ENCODE results near the gene STON1.

DNA sequence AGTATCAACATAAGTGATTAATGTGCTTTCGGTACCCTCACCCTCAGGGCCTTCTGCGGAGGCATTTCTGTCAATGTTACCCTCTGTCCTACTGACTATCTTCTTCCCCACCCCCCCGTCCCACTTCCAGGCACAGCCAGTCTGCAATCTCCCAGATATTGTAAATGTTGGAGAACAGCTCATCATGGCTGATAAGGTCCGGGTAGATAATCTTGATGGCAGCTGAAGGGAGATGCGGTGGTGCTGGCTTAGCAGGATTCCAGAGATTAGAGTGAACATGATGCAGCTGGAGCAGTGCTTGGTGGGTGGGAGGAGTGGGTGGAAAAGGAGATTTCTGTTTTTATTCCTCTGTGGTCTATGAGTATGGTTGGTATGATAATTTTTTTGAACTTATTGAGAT lies 103.2 kb downstream of the STON1 start:
- TF ChIP-seq, protein P1, sequence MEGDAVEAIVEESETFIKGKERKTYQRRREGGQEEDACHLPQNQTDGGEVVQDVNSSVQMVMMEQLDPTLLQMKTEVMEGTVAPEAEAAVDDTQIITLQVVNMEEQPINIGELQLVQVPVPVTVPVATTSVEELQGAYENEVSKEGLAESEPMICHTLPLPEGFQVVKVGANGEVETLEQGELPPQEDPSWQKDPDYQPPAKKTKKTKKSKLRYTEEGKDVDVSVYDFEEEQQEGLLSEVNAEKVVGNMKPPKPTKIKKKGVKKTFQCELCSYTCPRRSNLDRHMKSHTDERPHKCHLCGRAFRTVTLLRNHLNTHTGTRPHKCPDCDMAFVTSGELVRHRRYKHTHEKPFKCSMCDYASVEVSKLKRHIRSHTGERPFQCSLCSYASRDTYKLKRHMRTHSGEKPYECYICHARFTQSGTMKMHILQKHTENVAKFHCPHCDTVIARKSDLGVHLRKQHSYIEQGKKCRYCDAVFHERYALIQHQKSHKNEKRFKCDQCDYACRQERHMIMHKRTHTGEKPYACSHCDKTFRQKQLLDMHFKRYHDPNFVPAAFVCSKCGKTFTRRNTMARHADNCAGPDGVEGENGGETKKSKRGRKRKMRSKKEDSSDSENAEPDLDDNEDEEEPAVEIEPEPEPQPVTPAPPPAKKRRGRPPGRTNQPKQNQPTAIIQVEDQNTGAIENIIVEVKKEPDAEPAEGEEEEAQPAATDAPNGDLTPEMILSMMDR (conservative IDR thresholded peaks at IDR 0.05 in 1 of 2, IDR thresholded peaks at IDR 0.05 in 1 of 2; ENCODE audit: extremely low read depth in 1 of 2, insufficient read depth in 1 of 2, low read depth in 1 of 2, low read length in 2 of 2) = no peak
- TF ChIP-seq EZH2 (IDR thresholded peaks at IDR 0.05; ENCODE audit: borderline replicate concordance, low read length) = no peak

All from mammary epithelial cell (primary cell).